ENCODE results near the gene FGF16. TPM values are rescaled to one million over a fixed set of nuclear protein-coding genes. Genes with fewer than 3 reads are reported as not detected.

FGF16 gene
- total and polyA plus RNA-seq, 10 of the 15 experiments (the other 5 are each of a cell fraction or from before 2014, with no cell fraction given) = not detected

DNA sequence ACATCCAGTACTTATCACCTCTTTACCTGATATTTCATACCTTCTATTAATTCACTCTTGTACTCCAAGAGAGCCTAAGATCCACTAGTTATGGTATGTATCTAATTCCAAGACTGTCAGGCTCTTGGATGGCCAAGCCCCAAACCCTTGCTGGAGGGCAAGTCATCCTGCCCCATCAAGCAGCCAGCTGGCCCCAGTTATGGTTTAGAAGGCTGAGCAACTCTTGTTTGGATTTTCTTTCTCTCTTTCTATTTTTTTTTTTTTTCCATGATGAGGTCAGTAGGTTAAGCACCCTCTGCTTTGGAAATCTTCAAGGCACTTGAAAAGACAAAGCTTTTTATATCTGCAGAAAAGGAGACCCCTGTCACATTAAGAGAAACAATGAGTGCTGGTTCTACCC, 10.9 kb upstream of the FGF16 start:
- CTCF ChIA-PET = no interaction called here
- no peak for DNase-seq (ENCODE audit: low read depth, low spot score)
- H3K9ac ChIP-seq (ENCODE audit: control insufficient read depth, insufficient read depth, low read length) = no peak overlapping the region
- no peaks in the 10 kb centered on the region for H3K36me3 ChIP-seq (ENCODE audit: control insufficient read depth in 2 of 2, insufficient read depth in 2 of 2, low read length in 1 of 2)
- H3K27ac ChIP-seq (ENCODE audit: control insufficient read depth, insufficient read depth) = no peak overlapping the region
- H3K4me2 ChIP-seq (ENCODE audit: control insufficient read depth, insufficient read depth) = no peak overlapping the region
- SMC1A ChIA-PET (ENCODE audit: uncharacterized antibody, unreplicated experiment) = no interaction called here
- H3K4me1 ChIP-seq (ENCODE audit: control insufficient read depth, insufficient read depth, low read length) = no peaks in the 10 kb centered on the region
- no peak overlapping the region for H3K4me3 ChIP-seq
- no peaks in the 10 kb centered on the region for H3K79me2 ChIP-seq (ENCODE audit: control insufficient read depth, insufficient read depth, low read length)
- H3K27me3 ChIP-seq (replicated peaks in 1 of 2; ENCODE audit: control insufficient read depth in 2 of 2, insufficient read depth in 2 of 2, low read length in 1 of 2) = no peaks in the 10 kb centered on the region
- in situ Hi-C loops (cut with MboI) = no loop called here
- TF ChIP-seq KLF5 (IDR thresholded peaks at IDR 0.05; ENCODE audit: partially characterized antibody) (no peak), TARDBP (IDR thresholded peaks at IDR 0.05; ENCODE audit: borderline replicate concordance) (no peak), ZNF274 (IDR thresholded peaks at IDR 0.05; ENCODE audit: insufficient read depth, insufficient read length) (no peak)
- TF ChIP-seq, protein P1, sequence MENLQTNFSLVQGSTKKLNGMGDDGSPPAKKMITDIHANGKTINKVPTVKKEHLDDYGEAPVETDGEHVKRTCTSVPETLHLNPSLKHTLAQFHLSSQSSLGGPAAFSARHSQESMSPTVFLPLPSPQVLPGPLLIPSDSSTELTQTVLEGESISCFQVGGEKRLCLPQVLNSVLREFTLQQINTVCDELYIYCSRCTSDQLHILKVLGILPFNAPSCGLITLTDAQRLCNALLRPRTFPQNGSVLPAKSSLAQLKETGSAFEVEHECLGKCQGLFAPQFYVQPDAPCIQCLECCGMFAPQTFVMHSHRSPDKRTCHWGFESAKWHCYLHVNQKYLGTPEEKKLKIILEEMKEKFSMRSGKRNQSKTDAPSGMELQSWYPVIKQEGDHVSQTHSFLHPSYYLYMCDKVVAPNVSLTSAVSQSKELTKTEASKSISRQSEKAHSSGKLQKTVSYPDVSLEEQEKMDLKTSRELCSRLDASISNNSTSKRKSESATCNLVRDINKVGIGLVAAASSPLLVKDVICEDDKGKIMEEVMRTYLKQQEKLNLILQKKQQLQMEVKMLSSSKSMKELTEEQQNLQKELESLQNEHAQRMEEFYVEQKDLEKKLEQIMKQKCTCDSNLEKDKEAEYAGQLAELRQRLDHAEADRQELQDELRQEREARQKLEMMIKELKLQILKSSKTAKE (IDR thresholded peaks at IDR 0.05; ENCODE audit: low read depth, poor library complexity, severe bottlenecking) = no peak
- TF ChIP-seq, protein P2, sequence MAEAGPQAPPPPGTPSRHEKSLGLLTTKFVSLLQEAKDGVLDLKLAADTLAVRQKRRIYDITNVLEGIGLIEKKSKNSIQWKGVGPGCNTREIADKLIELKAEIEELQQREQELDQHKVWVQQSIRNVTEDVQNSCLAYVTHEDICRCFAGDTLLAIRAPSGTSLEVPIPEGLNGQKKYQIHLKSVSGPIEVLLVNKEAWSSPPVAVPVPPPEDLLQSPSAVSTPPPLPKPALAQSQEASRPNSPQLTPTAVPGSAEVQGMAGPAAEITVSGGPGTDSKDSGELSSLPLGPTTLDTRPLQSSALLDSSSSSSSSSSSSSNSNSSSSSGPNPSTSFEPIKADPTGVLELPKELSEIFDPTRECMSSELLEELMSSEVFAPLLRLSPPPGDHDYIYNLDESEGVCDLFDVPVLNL (IDR thresholded peaks at IDR 0.05; ENCODE audit: low read depth, low read length) = no peak
- intact Hi-C loops (cut with micrococcal nuclease; ENCODE audit: unreplicated experiment) = no loop called here
- FAIRE-seq = no peak
- H2AFZ ChIP-seq (ENCODE audit: control insufficient read depth, low read depth, low read length) = no peak overlapping the region
- POLR2A ChIA-PET = no interaction called here
- ATAC-seq = no peak
- H3K9me3 ChIP-seq (replicated peaks; ENCODE audit: control insufficient read depth, insufficient read depth, low read length) = no peaks in the 10 kb centered on the region
- H4K20me1 ChIP-seq (ENCODE audit: control insufficient read depth, insufficient read depth) = no peaks in the 10 kb centered on the region
- no TSS peak for BruUV-seq (replicated peaks)
- RAD21 ChIA-PET (ENCODE audit: unreplicated experiment) = no interaction called here

DNA sequence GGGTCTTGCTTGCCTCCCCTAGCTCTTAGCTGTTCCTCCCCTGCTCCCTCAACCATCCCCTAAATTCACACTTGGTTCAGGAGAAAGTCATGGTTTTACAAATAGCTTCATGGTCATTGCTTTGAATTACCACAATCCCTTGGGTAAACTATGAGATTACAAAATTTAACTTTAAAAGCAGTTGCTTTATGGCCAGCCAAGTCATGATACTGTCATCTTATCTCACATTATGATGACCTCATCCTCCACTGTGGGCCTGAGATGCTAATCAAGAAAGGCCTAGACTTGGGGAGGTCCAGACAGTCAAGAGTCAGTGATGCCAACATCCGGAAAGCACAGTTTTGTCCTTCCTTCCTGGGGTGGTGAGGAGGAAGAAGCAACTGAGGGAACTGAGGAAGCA, 10.5 kb upstream of the FGF16 start:
- BruUV-seq (replicated peaks) = no TSS peak

More for the DNA sequence above, 10.5 kb upstream of the FGF16 start:
- ATAC-seq (no peak), DNase-seq (ENCODE audit: low read depth, low spot score) (no peak), FAIRE-seq (no peak)
- POLR2A ChIA-PET = no interaction called here
- Histone ChIP-seq H2AFZ (ENCODE audit: control insufficient read depth, low read depth, low read length) (no peak overlapping the region), H3K27me3 (replicated peaks in 1 of 2; ENCODE audit: control insufficient read depth in 2 of 2, insufficient read depth in 2 of 2, low read length in 1 of 2) (no peaks in the 10 kb centered on the region), H3K4me1 (ENCODE audit: control insufficient read depth, insufficient read depth, low read length) (no peaks in the 10 kb centered on the region), H3K9ac (ENCODE audit: control insufficient read depth, insufficient read depth, low read length) (no peak overlapping the region), H4K20me1 (ENCODE audit: control insufficient read depth, insufficient read depth) (no peaks in the 10 kb centered on the region), H3K9me3 (replicated peaks; ENCODE audit: control insufficient read depth, insufficient read depth, low read length) (no peaks in the 10 kb centered on the region), H3K79me2 (ENCODE audit: control insufficient read depth, insufficient read depth, low read length) (no peaks in the 10 kb centered on the region), H3K4me2 (ENCODE audit: control insufficient read depth, insufficient read depth) (no peak overlapping the region), H3K36me3 (ENCODE audit: control insufficient read depth in 2 of 2, insufficient read depth in 2 of 2, low read length in 1 of 2) (no peaks in the 10 kb centered on the region), H3K27ac (ENCODE audit: control insufficient read depth, insufficient read depth) (no peak overlapping the region), H3K4me3 (no peak overlapping the region)
- SMC1A ChIA-PET (ENCODE audit: uncharacterized antibody, unreplicated experiment) = no interaction called here
- RAD21 ChIA-PET (ENCODE audit: unreplicated experiment) = no interaction called here
- in situ Hi-C loops (cut with MboI) = no loop called here
- 87% methylated on average over 1 of the region's 1 CpG for WGBS (ENCODE audit: insufficient coverage, insufficient replicate concordance, low lambda C conversion rate, missing lambda C conversion rate)
- CTCF ChIA-PET = no interaction called here
- intact Hi-C loops (cut with micrococcal nuclease; ENCODE audit: unreplicated experiment) = no loop called here
- no peak for TF ChIP-seq CUX1 (IDR thresholded peaks at IDR 0.05; ENCODE audit: insufficient replicate concordance, low read depth, low read length)
- TF ChIP-seq ZNF384 (IDR thresholded peaks at IDR 0.05; ENCODE audit: borderline replicate concordance, low read depth, low read length) = no peak
- no peak for TF ChIP-seq HDGF (IDR thresholded peaks at IDR 0.05)
